GM15510 (cell line): ENCODE data around the gene TMPRSS6.

Experiments
- POLR2A ChIP-seq: IDR thresholded peaks from 3 replicates; pipeline ENCODE4 v1.6.1; 2011; ENCODE audit warnings: borderline replicate concordance; ENCODE audit not compliant: insufficient read length; ENCODE audit errors: extremely low read depth

TMPRSS6 gene

DNA sequence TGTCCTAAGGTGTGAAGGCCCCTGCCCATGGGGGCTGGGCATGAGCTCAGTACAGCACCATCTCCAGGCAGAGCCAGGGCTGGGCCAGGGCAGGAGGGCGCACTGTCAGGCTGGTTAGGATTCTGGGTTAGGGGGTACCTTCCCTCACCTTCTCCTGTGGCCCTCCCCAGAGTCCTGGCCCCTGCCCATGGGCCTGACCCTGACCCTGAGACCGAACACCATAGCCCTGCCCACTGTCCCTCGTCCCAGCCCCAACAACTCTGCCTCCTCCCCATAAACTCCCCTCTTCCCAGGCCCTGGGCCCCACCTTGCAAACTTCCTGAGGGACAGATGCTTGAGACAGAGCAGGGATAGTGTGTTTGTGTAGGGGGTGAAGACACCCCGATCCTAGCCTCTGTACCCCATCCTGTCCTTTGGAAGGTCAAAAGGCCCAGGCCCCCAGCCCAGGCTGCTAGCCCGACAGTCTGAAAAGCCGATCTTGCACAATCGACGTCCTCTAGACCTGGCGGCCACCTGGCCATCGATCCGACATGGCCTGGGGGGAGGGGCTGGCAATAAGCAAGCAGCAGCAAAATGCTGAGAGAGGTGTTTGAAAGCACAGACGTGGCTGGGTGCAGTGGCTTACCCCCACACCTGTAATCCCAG, 2.7 kb upstream of the TMPRSS6 start:
- TF ChIP-seq POLR2A = no peak

GRCh38 chr22:37111156-37111717, 1.7 kb upstream of the TMPRSS6 start:
- no peak for TF ChIP-seq POLR2A

DNA sequence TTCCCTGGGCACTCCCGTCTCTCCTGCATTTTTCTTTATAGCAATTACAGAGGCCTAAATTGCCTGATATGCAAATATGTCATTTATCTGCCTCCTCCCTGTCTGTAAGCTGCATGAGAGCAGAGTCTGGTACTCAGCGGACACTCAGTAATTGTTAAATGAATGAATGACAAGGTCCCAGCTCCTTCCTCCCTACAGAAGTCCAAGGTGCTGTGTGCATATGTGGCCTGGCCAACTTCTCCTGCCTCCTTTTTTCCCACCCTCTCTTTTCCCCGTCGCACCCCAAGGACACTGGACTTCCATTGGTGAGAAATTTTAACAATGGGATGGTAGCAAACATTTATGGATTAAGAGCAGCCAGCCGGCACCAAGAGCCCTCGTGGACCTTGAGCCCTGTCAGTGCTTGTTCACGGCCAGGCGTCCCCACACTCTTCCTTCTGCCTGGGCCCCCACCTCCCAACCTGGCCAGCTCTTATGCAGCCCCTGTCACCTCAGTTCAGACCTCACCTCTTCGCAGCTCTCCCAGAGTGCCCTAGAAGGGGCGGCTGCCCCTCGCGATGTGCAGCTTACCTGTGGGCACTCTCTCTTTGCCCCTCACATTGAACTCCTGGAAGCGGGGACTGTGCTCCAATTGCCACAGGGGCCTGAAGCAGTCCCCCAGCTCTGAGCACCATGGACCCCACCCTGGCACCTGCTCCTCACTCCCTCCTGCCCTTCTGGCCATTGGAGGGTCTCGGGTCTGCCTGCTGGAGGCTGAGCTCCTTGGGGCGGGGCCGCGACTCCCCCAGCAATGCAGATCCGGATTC, 1.5 kb downstream of the TMPRSS6 start:
- TF ChIP-seq POLR2A = no peak

DNA sequence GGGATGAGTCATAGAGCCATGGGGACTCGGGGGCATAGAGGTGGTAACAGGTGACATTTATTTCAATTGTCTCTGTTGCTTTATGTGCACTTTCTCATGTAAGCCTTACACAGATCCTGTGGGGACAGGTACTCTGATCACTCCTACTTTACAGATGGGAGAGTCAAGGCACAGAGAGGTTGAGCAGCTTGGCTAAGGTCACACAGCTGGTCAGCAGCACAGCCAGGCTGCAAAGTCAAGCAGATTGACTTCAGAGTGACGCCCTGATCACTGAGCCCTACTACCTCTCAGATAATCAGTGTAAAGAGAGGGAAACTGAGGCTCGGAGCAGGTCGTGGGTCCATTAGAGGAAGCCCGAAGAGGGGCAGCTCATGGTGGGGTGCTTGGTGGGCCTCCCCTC, 3.5 kb downstream of the TMPRSS6 start:
- TF ChIP-seq POLR2A = no peak

DNA sequence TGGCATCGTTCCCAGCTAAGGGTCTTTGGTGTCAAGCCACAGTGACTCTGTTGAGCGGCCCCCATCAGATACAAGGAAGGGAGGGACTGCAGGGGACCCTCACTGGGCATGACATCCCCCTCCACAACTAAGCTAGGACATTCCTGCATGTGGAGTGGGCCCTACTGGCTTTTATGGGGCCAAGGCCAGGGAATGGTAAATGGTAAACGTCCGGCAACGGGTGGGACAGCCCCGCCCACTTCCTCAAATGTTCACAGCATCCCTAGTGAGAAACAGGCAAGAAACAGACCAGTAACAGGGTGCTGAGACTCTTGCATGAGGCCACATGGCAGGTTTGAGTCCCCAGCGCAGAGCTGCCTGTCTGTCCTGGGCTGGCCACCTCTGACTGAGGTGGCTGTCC, 4.4 kb downstream of the TMPRSS6 start:
- no peak for TF ChIP-seq POLR2A

GRCh38 chr22:37103656-37104452, 5.7 kb downstream of the TMPRSS6 start:
- TF ChIP-seq POLR2A = no peak

DNA sequence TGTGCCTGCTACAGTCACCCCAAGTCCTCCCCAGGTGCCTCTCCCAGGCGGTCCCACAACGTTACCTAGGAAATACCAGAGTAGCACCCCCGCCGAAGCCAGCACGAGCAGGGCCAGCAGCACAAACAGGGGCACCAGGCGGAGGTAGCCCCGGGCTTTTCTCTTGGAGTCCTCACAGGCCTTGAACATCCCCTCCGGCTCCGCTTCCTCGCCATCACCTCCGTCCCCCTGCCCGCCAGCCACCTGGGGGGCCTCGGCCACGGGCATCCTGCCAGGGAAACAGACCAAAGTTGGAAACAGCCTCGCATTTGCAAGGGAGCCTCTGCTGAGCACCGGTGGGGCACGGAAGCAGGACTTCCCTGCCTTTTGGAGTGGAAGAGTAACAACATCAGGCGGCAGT, 6.4 kb downstream of the TMPRSS6 start:
- no peak for TF ChIP-seq POLR2A

- TF ChIP-seq POLR2A = no peak
Measured at GRCh38 chr22:37101311-37102066, 8.0 kb downstream of the TMPRSS6 start.

GRCh38 chr22:37100589-37101127, 8.9 kb downstream of the TMPRSS6 start:
- TF ChIP-seq POLR2A = no peak

DNA sequence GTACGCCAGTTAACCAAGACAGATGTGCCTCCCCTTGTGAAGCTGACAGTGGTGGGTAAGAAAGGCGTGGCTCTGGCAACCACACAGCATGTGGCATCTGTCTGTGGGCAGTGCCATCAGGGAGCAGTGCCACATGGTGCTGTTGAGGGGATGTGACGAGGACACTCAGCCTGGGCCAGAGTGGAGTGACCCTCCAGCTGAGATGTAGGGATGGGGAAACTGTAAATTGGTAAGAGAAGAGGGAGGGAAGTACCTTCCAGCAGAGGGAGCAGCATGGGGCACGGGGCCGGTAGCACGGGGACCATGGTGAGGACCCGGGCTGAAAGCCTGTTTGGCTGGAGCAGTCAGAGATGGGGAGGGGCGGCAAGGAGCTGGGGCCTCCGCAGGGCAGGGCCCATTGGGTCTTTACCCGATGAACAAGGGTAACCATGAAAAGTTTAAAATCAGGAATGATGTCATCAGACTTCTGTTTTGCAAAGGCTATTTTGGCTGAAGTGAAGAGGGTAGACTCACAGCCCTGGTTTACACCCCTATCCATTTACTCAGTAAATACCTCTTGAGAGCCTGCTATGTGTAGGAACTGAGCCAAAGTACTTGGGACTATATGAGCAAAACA, 10.4 kb downstream of the TMPRSS6 start:
- TF ChIP-seq POLR2A = no peak

GRCh38 chr22:37097346-37097745, 12.2 kb downstream of the TMPRSS6 start:
- TF ChIP-seq POLR2A = no peak

DNA sequence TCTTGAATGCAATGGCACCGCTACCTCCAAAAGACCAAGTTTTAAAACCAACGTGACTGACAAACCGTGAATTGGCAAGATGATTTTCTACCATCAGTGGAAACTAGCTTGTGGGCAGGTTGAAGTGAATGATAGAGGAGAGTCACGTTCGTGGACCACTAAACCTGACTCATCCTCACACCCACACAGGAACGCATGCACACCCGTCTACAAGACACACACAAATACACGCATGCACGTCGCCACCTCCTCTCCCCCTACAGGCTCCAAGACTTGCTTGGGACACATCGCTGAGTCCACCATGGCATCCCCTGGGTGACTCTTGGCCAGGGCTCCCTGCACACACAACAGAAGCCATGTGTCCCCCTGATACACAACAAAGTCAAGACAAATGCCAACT, 14.4 kb downstream of the TMPRSS6 start:
- no peak for TF ChIP-seq POLR2A

DNA sequence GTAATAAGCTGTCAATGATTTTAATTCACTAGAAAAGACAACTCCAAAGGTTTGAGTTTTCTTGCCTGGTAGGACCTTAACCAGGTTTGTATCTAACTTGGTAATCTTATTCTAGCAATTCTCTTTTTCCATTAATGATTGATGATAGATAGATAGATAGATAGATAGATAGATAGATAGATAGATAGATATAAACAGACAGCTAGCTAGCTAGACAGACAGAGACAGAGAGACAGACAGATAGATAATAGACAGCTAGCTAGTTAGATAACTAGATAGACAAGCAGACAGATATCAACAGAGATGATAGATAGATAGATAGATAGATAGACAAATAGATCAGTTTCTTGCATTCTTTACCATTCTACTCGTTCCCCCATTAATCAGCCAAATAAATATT, 15.3 kb downstream of the TMPRSS6 start:
- no peak for TF ChIP-seq POLR2A

- TF ChIP-seq POLR2A = no peak
Measured at GRCh38 chr22:37092997-37093396, 16.5 kb downstream of the TMPRSS6 start.

- TF ChIP-seq POLR2A = no peak
Measured at GRCh38 chr22:37091994-37092393, 17.5 kb downstream of the TMPRSS6 start.
